Activated CD8-positive, alpha-beta memory T cell treated with anti-CD3 and anti-CD28 coated beads, Interleukin-2, amount 10 ng/mL, durations not matched to agents 7 days and 5 days (primary cell): Measurements from ENCODE around the gene MYO1E. TPM values are rescaled to one million over a fixed set of nuclear protein-coding genes. Genes with fewer than 3 reads are reported as not detected.
A peak's percentile ranks its signal among the peaks of the same experiment; 100 is the strongest.

Source experiments
- ATAC-seq: fragments of 150-1000 bp; cut with Tn5 transposase; one replicate; pipeline ENCODE4 v1.10.0; 2021; ENCODE audit warnings: moderate library complexity
- CTCF ChIA-PET: fragments of 350-600 bp; sonication (Branson Sonifier 250); formaldehyde crosslinking; loops from one replicate; lab custom pipeline; 2021; ENCODE audit warnings: antibody characterized with exemption; lab: Charles Lee
- DNase-seq: peaks from one replicate; pipeline ENCODE4 v3.0.0-alpha.2; 2020
- H3K27ac Mint-ChIP-seq: one replicate; pipeline ENCODE4 v1.8.0; 2021; ENCODE audit warnings: mild to moderate bottlenecking, mixed read lengths
- H3K27me3 Mint-ChIP-seq: one replicate; pipeline ENCODE4 v1.8.0; 2021; ENCODE audit warnings: mixed read lengths
- H3K36me3 Mint-ChIP-seq: one replicate; pipeline ENCODE4 v1.8.0; 2021; ENCODE audit warnings: mild to moderate bottlenecking, mixed read lengths
- H3K4me1 Mint-ChIP-seq: one replicate; pipeline ENCODE4 v1.8.0; 2021; ENCODE audit warnings: mixed read lengths
- H3K4me3 Mint-ChIP-seq: one replicate; pipeline ENCODE4 v1.8.0; 2021; ENCODE audit warnings: mild to moderate bottlenecking, moderate library complexity, mixed read lengths
- H3K9me3 Mint-ChIP-seq: one replicate; pipeline ENCODE4 v1.8.0; 2022; ENCODE audit warnings: low read depth, mixed read lengths
- microRNA-seq: library from miRNA; unstranded; fragments of <30 nt; microRNA quantifications from one replicate; pipeline ENCODE4 v1.2.0, GENCODE V29; 2022
- total RNA-seq, 2 experiments: library from RNA; stranded (reverse); gene quantifications; one replicate each; pipeline ENCODE4 v1.2.3, GENCODE V29; 2021

The MYO1E gene
- total RNA-seq, 2 experiments from 2014 or later = 60.3 to 224 TPM

GRCh38 chr15:59104912-59105732 is 267.5 kb downstream of the MYO1E start, which contains the start of gene CCNB2:
Gene CCNB2, plus strand, starts transcription at chr15:59105146. Its CDS starts 123 bp downstream, at chr15:59105269.
- H3K27me3 Mint-ChIP-seq = no peaks in the 10 kb centered on the region
- H3K27ac Mint-ChIP-seq = peak within 1 kb of the TSS; percentile 98
- H3K4me1 Mint-ChIP-seq = peaks cover 25% of the 10 kb centered on the region
- H3K36me3 Mint-ChIP-seq = peaks cover 33% of the 10 kb centered on the region
- DNase-seq = peak; percentile 93
- peak within 1 kb of the TSS; percentile 93 for H3K4me3 Mint-ChIP-seq
- CTCF ChIA-PET = interaction anchor here (1.0 to 1.7 kb wide), 2 partner anchors 8 to 125 kb away, joined by 3 to 4 read pairs; no protein-coding TSS in a partner anchor
- no peaks in the 10 kb centered on the region for H3K9me3 Mint-ChIP-seq
- peak; percentile 100 for ATAC-seq

GRCh38 chr15:59104602-59104911 is 268.1 kb downstream of the MYO1E start:
- Mint-ChIP-seq H3K36me3 (peaks cover 29% of the 10 kb centered on the region), H3K4me3 (peak overlapping the region; percentile 93), H3K27me3 (no peaks in the 10 kb centered on the region), H3K4me1 (peaks cover 30% of the 10 kb centered on the region), H3K27ac (peak overlapping the region; percentile 98), H3K9me3 (no peaks in the 10 kb centered on the region)
- DNase-seq (no peak), ATAC-seq (no peak)
- CTCF ChIA-PET = interaction anchor here (1.0 kb wide), 1 partner anchor 7 kb away, joined by 3 read pairs; no protein-coding TSS in a partner anchor

DNA sequence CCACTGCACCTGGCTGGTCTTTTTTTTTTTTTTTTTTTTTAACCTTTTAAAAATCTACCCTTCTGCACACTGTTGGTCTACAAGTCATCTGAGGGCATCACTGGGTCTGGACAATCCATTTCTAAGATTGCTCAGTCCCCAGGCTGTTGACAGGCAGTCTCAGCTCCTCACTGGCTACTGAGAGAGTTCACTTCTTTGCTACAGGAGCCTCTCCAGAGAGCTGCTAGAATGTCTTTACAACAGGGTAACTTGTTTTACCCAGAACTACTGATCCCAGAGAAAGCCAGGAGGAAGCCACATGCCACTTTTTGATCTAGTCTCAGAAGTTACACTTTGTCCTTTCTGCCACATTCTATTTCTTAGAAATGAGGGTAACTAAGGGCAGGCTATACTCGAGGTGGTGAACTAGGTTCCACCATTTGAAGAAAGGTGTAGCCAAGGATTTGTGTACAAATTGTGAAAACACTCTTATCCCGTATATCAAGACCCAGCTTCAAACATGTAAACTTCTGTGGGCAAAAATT is 273.4 kb downstream of the MYO1E start:
- H3K4me3 Mint-ChIP-seq = no peak overlapping the region
- ATAC-seq = no peak

GRCh38 chr15:59096429-59096828 is 276.2 kb downstream of the MYO1E start:
- ATAC-seq (no peak), DNase-seq (no peak)
- Mint-ChIP-seq H3K9me3 (no peaks in the 10 kb centered on the region), H3K27ac (no peak overlapping the region), H3K4me1 (peaks cover 15% of the 10 kb centered on the region), H3K36me3 (peaks cover 24% of the 10 kb centered on the region), H3K4me3 (no peak overlapping the region), H3K27me3 (no peaks in the 10 kb centered on the region)
- CTCF ChIA-PET = interaction anchor here (0.9 kb wide), 1 partner anchor 106 kb away, joined by 3 read pairs; no protein-coding TSS in a partner anchor

More for the DNA sequence above, 273.4 kb downstream of the MYO1E start:
- Mint-ChIP-seq H3K27ac (no peak overlapping the region), H3K27me3 (no peaks in the 10 kb centered on the region), H3K9me3 (no peaks in the 10 kb centered on the region), H3K4me1 (peaks cover 18% of the 10 kb centered on the region), H3K36me3 (peaks cover 13% of the 10 kb centered on the region)
- no peak for DNase-seq
- CTCF ChIA-PET = no interaction called here

DNA sequence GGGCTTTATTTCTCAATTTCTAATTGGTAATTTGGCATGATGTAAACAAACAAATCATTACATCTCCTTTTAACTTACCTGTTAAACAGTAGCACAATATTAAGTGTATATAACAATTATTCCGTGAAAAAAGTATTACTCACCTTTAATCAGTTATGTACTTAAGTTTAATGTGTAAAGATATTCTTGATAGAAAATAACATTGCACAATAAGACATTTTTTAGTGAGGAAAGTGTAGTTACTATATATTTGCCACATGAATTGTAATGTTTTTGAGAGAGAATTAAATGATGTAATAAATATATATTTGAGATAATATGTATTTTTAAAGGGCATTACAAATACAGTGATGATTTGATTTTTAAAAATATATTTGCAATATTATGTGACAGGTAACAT is 278.6 kb downstream of the MYO1E start:
- peaks cover 6% of the 10 kb centered on the region for H3K4me1 Mint-ChIP-seq
- CTCF ChIA-PET = no interaction called here

DNA sequence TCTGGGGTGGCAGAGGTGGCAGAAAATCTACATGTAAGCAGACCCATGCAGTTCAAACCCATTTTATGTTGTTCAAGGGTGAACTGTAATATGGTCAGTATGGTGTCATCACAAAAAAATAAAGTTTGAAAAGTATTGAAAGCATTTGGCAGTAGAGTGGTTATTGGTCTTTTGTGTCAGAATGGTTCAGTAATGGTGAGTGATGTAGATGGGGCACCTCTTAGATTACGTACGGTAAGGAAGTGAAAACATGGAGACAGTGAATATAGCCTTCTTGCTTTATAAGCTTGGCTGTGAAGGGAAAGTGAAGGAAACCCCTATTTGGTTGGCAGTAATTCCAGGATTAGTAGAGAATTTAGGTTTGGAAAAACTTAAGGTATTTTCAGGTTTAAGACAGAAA is 284.9 kb downstream of the MYO1E start:
- H3K27me3 Mint-ChIP-seq = no peaks in the 10 kb centered on the region
- no peak for DNase-seq
- CTCF ChIA-PET = no interaction called here
- H3K9me3 Mint-ChIP-seq = no peaks in the 10 kb centered on the region
- H3K27ac Mint-ChIP-seq = peak overlapping the region; percentile 3
- no peaks in the 10 kb centered on the region for H3K4me1 Mint-ChIP-seq
- peaks cover 34% of the 10 kb centered on the region for H3K36me3 Mint-ChIP-seq
- H3K4me3 Mint-ChIP-seq = no peak overlapping the region
- no peak for ATAC-seq

More for the DNA sequence above, 278.6 kb downstream of the MYO1E start:
- Mint-ChIP-seq H3K36me3 (peaks cover 33% of the 10 kb centered on the region), H3K27me3 (no peaks in the 10 kb centered on the region), H3K27ac (no peak overlapping the region), H3K4me3 (no peak overlapping the region), H3K9me3 (no peaks in the 10 kb centered on the region)
- DNase-seq (no peak), ATAC-seq (no peak)

Small RNA genes within 50 kb of the gene (microRNA-seq; reads per million reads assigned to microRNA genes)
- 9.4 reads per million, percentile 29 among the genes with 10 or more reads in this experiment for gene MIR2116

Other genes starting within 250 kb of the MYO1E start
- not detected for gene LDHAL6B, start 166.0 kb downstream of the MYO1E start, total RNA-seq
- 1 to 10 TPM; 2.5 to 3.7 TPM for gene FAM81A, start 65.3 kb upstream of the MYO1E start, total RNA-seq
- gene GCNT3, start 238.9 kb upstream of the MYO1E start, total RNA-seq = not detected